Vagina (tissue), 2 donors: ENCODE results near the gene SLC9A4.

ENCODE experiments used
- CTCF ChIP-seq, 3 experiments: fragments of 450-650 bp in 2 of 3; fragments of 200-600 bp in 1 of 3; sonication (generic) in 1 of 3; IDR thresholded peaks; one replicate each; pipeline ENCODE4 v1.5.1; 2017 to 2019; ENCODE audit warnings: antibody characterized with exemption in 3 of 3, mild to moderate bottlenecking in 2 of 3, moderate library complexity in 2 of 3
- POLR2A ChIP-seq, 2 donors: fragments of 450-650 bp; IDR thresholded peaks; one replicate each; pipeline ENCODE4 v1.6.1; 2017; ENCODE audit warnings: antibody characterized with exemption in 2 of 2, mild to moderate bottlenecking in 2 of 2, moderate library complexity in 2 of 2

DNA sequence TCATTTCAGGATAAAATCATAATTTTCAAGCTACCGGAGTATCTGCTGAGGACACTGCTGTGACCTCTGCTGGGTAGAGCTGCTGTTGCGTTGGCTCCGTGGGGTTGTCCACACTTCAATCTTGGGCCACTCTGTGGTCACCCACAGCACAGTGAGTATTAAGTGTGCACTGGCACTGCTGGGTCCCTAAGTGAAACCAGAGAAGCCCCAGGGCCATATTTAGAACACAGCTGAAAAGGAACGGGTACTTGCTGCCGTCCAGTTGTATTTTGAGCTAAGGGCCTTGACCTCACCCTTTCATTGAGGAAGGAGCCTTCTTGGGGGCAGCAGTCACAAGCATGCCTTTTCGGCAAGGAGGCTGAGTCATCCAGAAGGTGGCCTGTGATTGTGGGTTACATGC lies 10.1 kb downstream of the SLC9A4 start:
- TF ChIP-seq CTCF (IDR thresholded peaks at IDR 0.05) = no peak
- TF ChIP-seq POLR2A (IDR thresholded peaks at IDR 0.05) = no peak
